HCT116 (cell line): ENCODE results near the gene ITGB1. TPM values are rescaled to one million over a fixed set of nuclear protein-coding genes. Genes with fewer than 3 reads are reported as not detected.

ENCODE experiments used
- ATAC-seq: fragments of 200-7000 bp; cut with Tn5 transposase; 2 replicates; pipeline ENCODE4 v1.9.1; 2020; ENCODE audit warnings: mild to moderate bottlenecking, moderate library complexity
- BruUV-seq: library from RNA; stranded (reverse); fragments of 400-500 nt; replicated peaks from 2 replicates; lab custom pipeline; 2021; lab: Mats Ljungman, UMichigan
- CTCF ChIA-PET: fragments of 300-600 bp; sonication (Branson Sonifier 250); formaldehyde crosslinking; loops from one replicate; lab custom pipeline; 2021; ENCODE audit warnings: antibody characterized with exemption; lab: Charles Lee
- POLR2A ChIA-PET: fragments of 300-600, 350-600 bp; sonication (Branson Sonifier 250); formaldehyde crosslinking; loops from one replicate; lab custom pipeline; 2021; ENCODE audit warnings: antibody characterized with exemption; lab: Charles Lee
- RAD21 ChIA-PET, 2 experiments: fragments of 300-600 bp; sonication (Branson Sonifier 250); formaldehyde crosslinking; loops; one replicate each; lab custom pipeline; 2023; ENCODE audit warnings: low total read pairs in 2 of 2; ENCODE audit not compliant: uncharacterized antibody in 2 of 2, unreplicated experiment in 2 of 2, low non-redundant PET in 1 of 2; lab: Charles Lee
- DNase-seq: peaks from one replicate; pipeline ENCODE4 v3.0.0-alpha.2; 2010; ENCODE audit warnings: low read depth, low spot score
- H2AFZ ChIP-seq: fragments of 200-600 bp; shearing (Covaris generic), sonication (generic); 2 replicates; pipeline ENCODE4 v1.6.1; 2017; ENCODE audit warnings: low read depth, mixed run types, mixed read lengths, antibody characterized with exemption, low read length; ENCODE audit not compliant: poor library complexity, severe bottlenecking
- H3K27ac ChIP-seq: 2 replicates; pipeline ENCODE4 v1.5.1; 2012; ENCODE audit warnings: low read depth, low read length
- H3K27me3 ChIP-seq: fragments of 200-600 bp; sonication (generic); 2 replicates; pipeline ENCODE4 v1.6.1; 2016; ENCODE audit warnings: mixed run types, low read length, mixed read lengths; ENCODE audit not compliant: insufficient read depth
- H3K36me3 ChIP-seq, 2 experiments: fragments of 200-500 bp in 1 of 2; fragments of 200-600 bp in 1 of 2; sonication (Bioruptor generic) in 1 of 2; sonication (generic) in 1 of 2; 2 replicates each; pipeline versions ENCODE4 v1.5.1 to v1.6.1; 2014 to 2016; ENCODE audit warnings: low read length in 2 of 2, inconsistent platforms in 1 of 2, mixed read lengths in 1 of 2, mixed run types in 1 of 2; ENCODE audit not compliant: insufficient read depth in 2 of 2, control insufficient read depth in 1 of 2
- H3K4me1 ChIP-seq, 2 experiments: fragments of 200-600 bp in 1 of 2; sonication (generic) in 1 of 2; 2 replicates each; pipeline versions ENCODE4 v1.5.1 to v1.6.1; 2012 to 2017; ENCODE audit warnings: low read length in 2 of 2, inconsistent platforms in 1 of 2, mild to moderate bottlenecking in 1 of 2, mixed read lengths in 1 of 2, mixed run types in 1 of 2, moderate library complexity in 1 of 2; ENCODE audit not compliant: insufficient read depth in 2 of 2, control insufficient read depth in 1 of 2
- H3K4me2 ChIP-seq: fragments of 200-600 bp; sonication (generic); 2 replicates; pipeline ENCODE4 v1.6.1; 2017; ENCODE audit warnings: mixed run types, low read length, mixed read lengths
- H3K4me3 ChIP-seq, 2 experiments: fragments of 200-600 bp in 1 of 2; sonication (generic) in 1 of 2; replicated peaks in 1 of 2; 2 replicates each; pipeline ENCODE4 v1.5.1; 2011 to 2016; ENCODE audit warnings: low read length in 2 of 2, control low read depth in 1 of 2, low read depth in 1 of 2, mild to moderate bottlenecking in 1 of 2, mixed read lengths in 1 of 2, mixed run types in 1 of 2
- H3K79me2 ChIP-seq: fragments of 200-600 bp; sonication (generic); 2 replicates; pipeline ENCODE4 v1.6.1; 2017; ENCODE audit warnings: mild to moderate bottlenecking, mixed run types, low read length, moderate library complexity, mixed read lengths; ENCODE audit not compliant: insufficient read depth
- H3K9ac ChIP-seq: fragments of 200-600 bp; sonication (generic); 2 replicates; pipeline ENCODE4 v1.6.1; 2016; ENCODE audit warnings: low read length, mixed read lengths
- H3K9me2 ChIP-seq: fragments of 200-600 bp; sonication (generic), shearing (Covaris generic); 2 replicates; pipeline ENCODE4 v1.6.1; 2017; ENCODE audit warnings: mixed run types, mild to moderate bottlenecking, moderate library complexity; ENCODE audit not compliant: insufficient read depth
- H3K9me3 ChIP-seq, 2 experiments: fragments of 200-500 bp in 1 of 2; fragments of 200-600 bp in 1 of 2; sonication (Bioruptor generic) in 1 of 2; sonication (generic) in 1 of 2; 2 replicates each; pipeline ENCODE4 v1.6.1; 2014 to 2017; ENCODE audit warnings: low read length in 2 of 2, mixed read lengths in 2 of 2, inconsistent platforms in 1 of 2, low read depth in 1 of 2, mild to moderate bottlenecking in 1 of 2, mixed run types in 1 of 2, moderate library complexity in 1 of 2; ENCODE audit not compliant: control insufficient read depth in 1 of 2, insufficient read depth in 1 of 2
- H4K20me1 ChIP-seq: fragments of 200-600 bp; sonication (generic), shearing (Covaris generic); 2 replicates; pipeline ENCODE4 v1.6.1; 2017; ENCODE audit warnings: mixed run types, mild to moderate bottlenecking, moderate library complexity; ENCODE audit not compliant: insufficient read depth
- CEBPB ChIP-seq: IDR thresholded peaks from 2 replicates; pipeline ENCODE4 v1.6.1; 2012; ENCODE audit warnings: low read depth
- FOSL1 ChIP-seq: IDR thresholded peaks from 2 replicates; pipeline ENCODE4 v1.6.1; 2012; ENCODE audit warnings: low read depth
- JUND ChIP-seq: IDR thresholded peaks from 2 replicates; pipeline ENCODE4 v1.6.1; 2012
- RAD21 ChIP-seq: IDR thresholded peaks from 2 replicates; pipeline ENCODE4 v1.6.1; 2012; ENCODE audit warnings: low read depth, mild to moderate bottlenecking
- SRF ChIP-seq: IDR thresholded peaks from 2 replicates; pipeline ENCODE4 v1.6.1; 2012; ENCODE audit warnings: low read depth
- TCF7L2 ChIP-seq: IDR thresholded peaks from 2 replicates; pipeline ENCODE4 v1.7.0; 2011; ENCODE audit warnings: borderline replicate concordance, inconsistent platforms; ENCODE audit not compliant: insufficient read depth, insufficient read length; ENCODE audit errors: extremely low read depth
- YY1 ChIP-seq: IDR thresholded peaks from 2 replicates; pipeline ENCODE4 v1.6.1; 2011; ENCODE audit warnings: low read length, low read depth, moderate library complexity, mild to moderate bottlenecking; ENCODE audit not compliant: insufficient replicate concordance; ENCODE audit errors: extremely low read depth
- ZNF274 ChIP-seq: fragments of 200-500 bp; sonication (Bioruptor generic); IDR thresholded peaks from 2 replicates; pipeline ENCODE4 v1.6.1; 2014; ENCODE audit warnings: mild to moderate bottlenecking, low read depth, low read length, inconsistent platforms
- intact Hi-C: fragments of 100-400 bp; cut with micrococcal nuclease; formaldehyde crosslinking; loops from 2 replicates; pipeline ENCODE4 v1.10.0; 2022
- total RNA-seq: library from RNA; stranded (reverse); gene quantifications from one replicate; pipeline ENCODE4 v1.2.1, GENCODE V29; 2021; ENCODE audit not compliant: unreplicated experiment
- TF ChIP-seq, protein P1 (sequence below): IDR thresholded peaks from 2 replicates; pipeline ENCODE4 v1.6.1; 2012
- TF ChIP-seq, protein P2 (sequence below): IDR thresholded peaks from 2 replicates; pipeline ENCODE4 v1.6.1; 2012
- TF ChIP-seq, protein P3 (sequence below), 3 experiments: fragments of 200-600 bp in 1 of 3; sonication (generic) in 1 of 3; IDR thresholded peaks in 2 of 3; conservative IDR thresholded peaks in 1 of 3; 2 replicates each; pipeline ENCODE4 v1.5.1; 2012 to 2017; ENCODE audit warnings: low read depth in 2 of 3, low read length in 2 of 3, antibody characterized with exemption in 1 of 3, borderline replicate concordance in 1 of 3, control low read depth in 1 of 3, mild to moderate bottlenecking in 1 of 3, mixed read lengths in 1 of 3, mixed run types in 1 of 3, moderate library complexity in 1 of 3; ENCODE audit not compliant: insufficient read depth in 1 of 3
- TF ChIP-seq, protein P4 (sequence below): IDR thresholded peaks from 2 replicates; pipeline ENCODE4 v1.6.1; 2011; ENCODE audit warnings: mild to moderate bottlenecking, low read length, moderate library complexity; ENCODE audit not compliant: insufficient replicate concordance; ENCODE audit errors: extremely low read depth

The ITGB1 gene
- total RNA-seq, 1 experiment from 2014 or later, result 366 TPM

DNA sequence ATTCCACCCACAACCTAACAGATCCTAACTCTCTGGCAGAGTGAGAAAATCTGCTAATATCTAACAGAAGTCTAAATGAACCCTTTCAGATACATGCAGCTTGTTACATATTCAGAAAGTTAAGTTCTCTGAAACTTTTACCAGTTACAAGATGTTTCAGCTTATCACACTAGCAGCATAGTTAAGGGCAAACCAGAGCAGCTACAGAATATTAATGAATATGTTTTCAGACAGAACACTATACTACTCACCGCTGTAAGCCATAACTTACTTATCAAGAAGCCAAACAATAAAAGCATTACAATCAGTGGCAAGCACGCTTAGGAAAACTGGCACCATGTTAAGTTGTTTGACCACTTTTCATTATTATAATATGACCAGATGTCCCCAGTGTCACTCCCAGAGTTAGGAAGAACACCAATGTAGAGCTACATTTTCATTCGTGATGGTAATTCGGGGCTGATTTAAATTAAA is 2.7 kb downstream of the ITGB1 start:
- BruUV-seq, result no TSS peak
- H4K20me1 ChIP-seq, result peaks cover 12% of the 10 kb centered on the region; the same call in 1 of the 2 replicates
- ChIA-PET CTCF (interaction anchor here (1.5 kb wide), 1 partner anchor 53 kb away, joined by 4 read pairs; no protein-coding TSS in a partner anchor), POLR2A (interaction anchor here (2.7 kb wide), 1 partner anchor 25 kb away, joined by 12 read pairs; no protein-coding TSS in a partner anchor), RAD21 (no interaction called here)
- intact Hi-C loops, result no loop called here
- no peaks in the 10 kb centered on the region for H3K27me3 ChIP-seq
- H3K9me3 ChIP-seq, result no peaks in the 10 kb centered on the region
- peaks cover 63 to 83% of the 10 kb centered on the region in 2 experiments for H3K4me1 ChIP-seq
- H3K9ac ChIP-seq, result peak overlapping the region; percentile 0; the same call in 1 of the 2 replicates
- ATAC-seq, result no peak
- H3K27ac ChIP-seq, result no peak overlapping the region
- no peaks in the 10 kb centered on the region for H3K9me2 ChIP-seq
- H3K4me2 ChIP-seq, result peak overlapping the region; percentile 85
- H3K4me3 ChIP-seq, result no peak overlapping the region
- H2AFZ ChIP-seq, result no peak overlapping the region
- DNase-seq, result no peak
- no peak for TF ChIP-seq ZNF274
- no peak for TF ChIP-seq YY1
- no peak for TF ChIP-seq TCF7L2
- TF ChIP-seq, protein P1, sequence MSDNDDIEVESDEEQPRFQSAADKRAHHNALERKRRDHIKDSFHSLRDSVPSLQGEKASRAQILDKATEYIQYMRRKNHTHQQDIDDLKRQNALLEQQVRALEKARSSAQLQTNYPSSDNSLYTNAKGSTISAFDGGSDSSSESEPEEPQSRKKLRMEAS, result no peak
- TF ChIP-seq CEBPB, result no peak
- no peak for TF ChIP-seq JUND
- no peak for TF ChIP-seq SRF
- TF ChIP-seq, protein P2, sequence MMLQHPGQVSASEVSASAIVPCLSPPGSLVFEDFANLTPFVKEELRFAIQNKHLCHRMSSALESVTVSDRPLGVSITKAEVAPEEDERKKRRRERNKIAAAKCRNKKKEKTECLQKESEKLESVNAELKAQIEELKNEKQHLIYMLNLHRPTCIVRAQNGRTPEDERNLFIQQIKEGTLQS, result no peak
- TF ChIP-seq, protein P3, sequence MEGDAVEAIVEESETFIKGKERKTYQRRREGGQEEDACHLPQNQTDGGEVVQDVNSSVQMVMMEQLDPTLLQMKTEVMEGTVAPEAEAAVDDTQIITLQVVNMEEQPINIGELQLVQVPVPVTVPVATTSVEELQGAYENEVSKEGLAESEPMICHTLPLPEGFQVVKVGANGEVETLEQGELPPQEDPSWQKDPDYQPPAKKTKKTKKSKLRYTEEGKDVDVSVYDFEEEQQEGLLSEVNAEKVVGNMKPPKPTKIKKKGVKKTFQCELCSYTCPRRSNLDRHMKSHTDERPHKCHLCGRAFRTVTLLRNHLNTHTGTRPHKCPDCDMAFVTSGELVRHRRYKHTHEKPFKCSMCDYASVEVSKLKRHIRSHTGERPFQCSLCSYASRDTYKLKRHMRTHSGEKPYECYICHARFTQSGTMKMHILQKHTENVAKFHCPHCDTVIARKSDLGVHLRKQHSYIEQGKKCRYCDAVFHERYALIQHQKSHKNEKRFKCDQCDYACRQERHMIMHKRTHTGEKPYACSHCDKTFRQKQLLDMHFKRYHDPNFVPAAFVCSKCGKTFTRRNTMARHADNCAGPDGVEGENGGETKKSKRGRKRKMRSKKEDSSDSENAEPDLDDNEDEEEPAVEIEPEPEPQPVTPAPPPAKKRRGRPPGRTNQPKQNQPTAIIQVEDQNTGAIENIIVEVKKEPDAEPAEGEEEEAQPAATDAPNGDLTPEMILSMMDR (IDR thresholded peaks at IDR 0.05 in 2 of 3, conservative IDR thresholded peaks at IDR 0.05 in 1 of 3; ENCODE audit: borderline replicate concordance in 1 of 3, insufficient read depth in 1 of 3, low read depth in 2 of 3, low read length in 2 of 3), result no peak
- TF ChIP-seq, protein P4, sequence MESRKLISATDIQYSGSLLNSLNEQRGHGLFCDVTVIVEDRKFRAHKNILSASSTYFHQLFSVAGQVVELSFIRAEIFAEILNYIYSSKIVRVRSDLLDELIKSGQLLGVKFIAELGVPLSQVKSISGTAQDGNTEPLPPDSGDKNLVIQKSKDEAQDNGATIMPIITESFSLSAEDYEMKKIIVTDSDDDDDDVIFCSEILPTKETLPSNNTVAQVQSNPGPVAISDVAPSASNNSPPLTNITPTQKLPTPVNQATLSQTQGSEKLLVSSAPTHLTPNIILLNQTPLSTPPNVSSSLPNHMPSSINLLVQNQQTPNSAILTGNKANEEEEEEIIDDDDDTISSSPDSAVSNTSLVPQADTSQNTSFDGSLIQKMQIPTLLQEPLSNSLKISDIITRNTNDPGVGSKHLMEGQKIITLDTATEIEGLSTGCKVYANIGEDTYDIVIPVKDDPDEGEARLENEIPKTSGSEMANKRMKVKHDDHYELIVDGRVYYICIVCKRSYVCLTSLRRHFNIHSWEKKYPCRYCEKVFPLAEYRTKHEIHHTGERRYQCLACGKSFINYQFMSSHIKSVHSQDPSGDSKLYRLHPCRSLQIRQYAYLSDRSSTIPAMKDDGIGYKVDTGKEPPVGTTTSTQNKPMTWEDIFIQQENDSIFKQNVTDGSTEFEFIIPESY, result no peak
- no peak for TF ChIP-seq FOSL1
- TF ChIP-seq RAD21, result no peak
- peaks cover 88% of the 10 kb centered on the region for H3K79me2 ChIP-seq
- H3K36me3 ChIP-seq, result peaks cover 0 to 4% of the 10 kb centered on the region in 2 experiments; a peak in 1 of 4 replicates
